Midbrain (tissue), 1 donor: ENCODE data around the gene SMARCB1.

Experiments used
- DNase-seq: peaks from one replicate; lab custom pipeline; 2025; lab: John Stamatoyannopoulos, UW

Gene SMARCB1

DNA sequence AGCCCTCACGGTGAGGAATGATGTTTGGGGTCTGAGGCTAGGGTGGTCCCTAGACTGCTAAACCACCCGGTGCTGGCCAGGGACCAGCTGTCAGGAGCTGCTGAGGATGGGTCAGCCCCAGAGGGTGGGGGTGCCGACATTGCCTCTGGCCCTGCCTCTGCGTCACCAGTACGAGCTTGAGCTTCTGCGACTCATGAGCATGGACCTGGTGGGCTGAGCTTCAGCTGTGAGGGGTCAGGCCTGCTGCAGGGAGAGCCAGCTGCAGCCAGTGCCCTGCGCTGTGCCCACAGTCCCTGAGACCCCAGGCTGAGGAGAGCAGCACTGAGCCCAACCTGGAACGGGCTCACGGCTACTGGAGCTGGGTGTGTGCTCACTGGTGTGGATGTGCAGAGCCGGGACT lies 45.0 kb downstream of the SMARCB1 start:
- no peak for DNase-seq

GRCh38 chr22:23832226-23833016 lies 45.7 kb downstream of the SMARCB1 start:
- DNase-seq = no peak

DNA sequence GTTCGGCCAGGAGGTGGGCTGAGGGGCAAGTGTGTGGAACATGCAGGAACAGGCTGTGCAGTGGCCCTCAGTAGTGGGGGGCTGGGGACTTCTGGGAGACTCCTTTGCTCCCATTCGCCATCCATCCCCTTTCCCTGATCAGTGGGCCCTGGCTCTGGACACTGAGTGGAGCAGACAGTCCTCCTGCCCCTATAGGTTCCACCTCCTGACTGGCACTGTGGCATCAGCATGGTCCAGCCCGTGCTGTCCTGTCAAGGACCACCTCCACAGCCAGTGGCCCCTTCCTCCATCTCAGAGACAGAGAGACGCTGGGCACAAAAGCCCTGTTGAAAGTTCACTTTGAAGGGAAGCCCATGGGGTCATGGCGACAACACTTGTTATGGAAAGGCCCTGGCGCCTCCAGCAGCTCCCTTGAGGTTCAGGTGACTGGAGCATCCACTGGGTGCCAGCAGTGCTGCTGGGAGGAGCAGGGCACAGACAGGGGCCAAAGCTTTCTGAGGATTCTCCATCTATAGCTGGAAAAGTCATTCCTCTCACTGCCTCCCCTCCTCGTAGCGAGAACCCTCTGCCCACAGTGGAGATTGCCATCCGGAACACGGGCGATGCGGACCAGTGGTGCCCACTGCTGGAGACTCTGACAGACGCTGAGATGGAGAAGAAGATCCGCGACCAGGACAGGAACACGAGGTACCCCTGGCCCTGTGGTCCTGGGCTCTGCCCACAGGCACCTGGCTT lies 46.4 kb downstream of the SMARCB1 start:
- DNase-seq = no peak

DNA sequence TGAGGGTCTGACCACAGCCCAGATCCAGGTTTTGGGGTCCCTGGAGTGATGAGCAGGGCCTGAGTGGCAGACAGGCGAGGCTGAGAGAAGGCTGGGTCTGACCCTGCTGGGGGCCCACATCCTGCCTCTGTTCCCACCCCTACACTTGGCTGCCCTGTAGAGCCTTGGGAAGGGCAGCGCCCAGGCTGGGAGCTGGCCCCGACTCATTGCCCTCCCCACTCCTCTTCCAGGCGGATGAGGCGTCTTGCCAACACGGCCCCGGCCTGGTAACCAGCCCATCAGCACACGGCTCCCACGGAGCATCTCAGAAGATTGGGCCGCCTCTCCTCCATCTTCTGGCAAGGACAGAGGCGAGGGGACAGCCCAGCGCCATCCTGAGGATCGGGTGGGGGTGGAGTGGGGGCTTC lies 47.1 kb downstream of the SMARCB1 start:
- DNase-seq = no peak

GRCh38 chr22:23834406-23834792 lies 47.6 kb downstream of the SMARCB1 start:
- DNase-seq = no peak

GRCh38 chr22:23834793-23835483 lies 48.2 kb downstream of the SMARCB1 start:
- peak; percentile 75 for DNase-seq

- DNase-seq = no peak
Measured at GRCh38 chr22:23835484-23836144, 48.8 kb downstream of the SMARCB1 start.

GRCh38 chr22:23836281-23836680 lies 49.5 kb downstream of the SMARCB1 start:
- DNase-seq = no peak

DNA sequence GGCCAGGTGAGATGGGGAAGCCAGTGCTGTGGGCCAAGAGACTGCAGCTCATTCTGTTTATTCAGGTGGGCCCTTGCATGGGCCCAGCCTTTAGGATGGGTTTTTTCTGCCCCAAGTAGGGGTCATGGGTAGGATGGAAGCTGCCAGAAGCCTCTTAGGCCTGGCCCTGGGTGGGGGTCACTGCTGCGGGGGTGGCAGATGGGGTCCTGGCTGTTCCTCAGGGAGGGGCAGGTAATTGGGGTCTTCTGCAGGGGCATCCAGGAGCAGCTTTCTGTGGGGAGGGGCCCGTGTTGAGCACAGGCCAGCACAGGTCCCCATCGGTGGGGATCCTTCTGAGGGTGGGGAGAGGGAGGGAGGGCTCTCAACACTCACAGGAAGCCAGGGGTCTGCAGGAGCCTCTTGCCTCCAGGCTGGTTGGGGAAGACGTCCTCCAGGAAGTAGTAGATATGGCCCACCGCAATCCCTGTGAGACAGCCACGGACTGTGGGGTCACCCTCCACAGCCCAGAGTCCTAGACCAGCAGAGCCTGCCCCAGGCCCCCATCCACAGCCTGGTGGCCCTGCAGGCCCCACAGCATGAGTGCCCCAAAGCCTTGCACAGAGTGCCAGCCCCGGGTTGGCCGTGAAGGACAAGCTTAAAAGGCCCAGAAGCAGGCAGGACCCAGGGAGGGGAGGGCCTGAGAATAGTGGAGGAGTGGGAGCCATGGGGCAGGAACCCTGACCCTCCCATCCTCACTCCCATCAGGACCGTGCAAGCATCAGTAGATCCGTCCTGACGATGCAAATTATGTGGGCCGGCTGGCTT lies 50.1 kb downstream of the SMARCB1 start:
- DNase-seq = no peak

DNA sequence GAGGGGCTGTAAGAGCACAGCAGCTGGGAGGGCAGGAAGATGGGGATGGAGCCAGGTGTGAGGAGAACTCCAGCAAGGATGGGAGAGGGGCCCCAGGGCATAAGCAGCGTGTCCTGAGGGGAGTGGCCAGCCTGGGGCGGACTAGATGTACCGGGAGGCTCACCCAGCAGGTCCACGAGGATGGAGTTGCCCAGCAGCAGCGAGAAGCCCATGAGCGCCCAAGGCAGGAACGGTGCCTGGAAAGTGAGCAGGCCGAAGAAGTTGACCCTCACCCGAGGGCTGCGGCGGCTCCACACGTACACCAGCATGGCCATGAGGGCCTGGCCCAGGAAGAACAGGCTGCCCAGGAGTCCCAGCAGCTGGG lies 50.7 kb downstream of the SMARCB1 start:
- DNase-seq = no peak

- DNase-seq = no peak
Measured at GRCh38 chr22:23837911-23838680, 51.3 kb downstream of the SMARCB1 start.

GRCh38 chr22:23838681-23839468 lies 52.1 kb downstream of the SMARCB1 start, which contains the start of gene DERL3:
Gene DERL3 (minus strand): TSS chr22:23839006. CDS start chr22:23838987, 19 bp downstream.
- peak; percentile 91 for DNase-seq

- DNase-seq = no peak
Measured at GRCh38 chr22:23840026-23840425, 53.3 kb downstream of the SMARCB1 start.

DNA sequence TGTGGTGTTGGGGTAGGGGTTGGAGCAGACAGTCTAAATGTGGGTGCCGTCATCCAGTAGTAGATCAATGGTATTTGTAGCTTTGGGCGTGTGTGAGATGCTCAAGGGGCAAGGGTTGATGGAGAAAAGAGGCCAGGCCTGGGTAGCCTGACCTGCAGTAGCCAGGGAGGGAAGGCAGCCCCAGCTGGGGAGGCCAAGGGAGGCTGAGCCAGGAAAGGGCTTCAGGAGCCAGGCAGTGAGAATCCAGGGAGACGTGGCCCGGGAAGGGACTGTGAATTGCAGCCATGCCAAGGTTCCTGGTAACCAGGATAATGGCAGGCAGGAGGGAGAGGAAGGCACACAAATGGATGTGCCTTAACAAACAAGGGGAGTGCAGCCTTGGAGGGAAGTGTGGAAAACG lies 54.5 kb downstream of the SMARCB1 start:
- DNase-seq = no peak

GRCh38 chr22:23841736-23842445 lies 55.1 kb downstream of the SMARCB1 start:
- DNase-seq = no peak

GRCh38 chr22:23842599-23842998 lies 55.8 kb downstream of the SMARCB1 start:
- DNase-seq = no peak

DNA sequence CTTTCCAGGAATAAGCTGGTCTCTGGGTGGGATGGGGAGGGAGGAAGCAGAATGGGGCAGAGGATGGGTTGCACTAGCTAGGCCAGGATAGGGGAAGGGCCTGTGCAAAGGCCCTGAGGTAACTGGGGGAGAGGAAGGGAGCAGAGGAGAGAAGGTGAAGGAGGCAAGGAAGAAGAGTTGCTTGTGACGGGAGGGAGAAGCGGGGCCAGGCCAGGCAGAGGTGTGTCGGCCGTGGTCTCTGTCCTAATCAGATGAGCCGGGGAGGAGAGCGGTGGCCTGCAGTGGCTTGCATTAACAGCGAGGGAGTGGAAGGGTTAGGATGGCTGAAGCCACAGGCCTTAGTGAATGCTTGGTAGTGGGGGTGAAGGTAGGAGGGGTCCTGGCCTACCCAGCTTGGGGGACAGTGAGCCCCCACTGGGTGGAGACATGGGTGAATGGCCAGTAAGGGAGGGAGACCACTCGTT lies 58.0 kb downstream of the SMARCB1 start:
- no peak for DNase-seq

- no peak for DNase-seq
Measured at GRCh38 chr22:23845265-23846080, 58.7 kb downstream of the SMARCB1 start.
